Measurements from ENCODE around the gene PTH2.
"Not testable (repeated sequence)": the region's sequence is repeated elsewhere in the genome, so short reads cannot be mapped to it uniquely, and the experiment has no call there.

The PTH2 gene

GRCh38 chr19:49450405-49450804, 27.2 kb upstream of the PTH2 start:
- FAIRE-seq (no peak), DNase-seq (ENCODE audit: extremely low spot score, insufficient read length, low read depth) (no peak)

DNA sequence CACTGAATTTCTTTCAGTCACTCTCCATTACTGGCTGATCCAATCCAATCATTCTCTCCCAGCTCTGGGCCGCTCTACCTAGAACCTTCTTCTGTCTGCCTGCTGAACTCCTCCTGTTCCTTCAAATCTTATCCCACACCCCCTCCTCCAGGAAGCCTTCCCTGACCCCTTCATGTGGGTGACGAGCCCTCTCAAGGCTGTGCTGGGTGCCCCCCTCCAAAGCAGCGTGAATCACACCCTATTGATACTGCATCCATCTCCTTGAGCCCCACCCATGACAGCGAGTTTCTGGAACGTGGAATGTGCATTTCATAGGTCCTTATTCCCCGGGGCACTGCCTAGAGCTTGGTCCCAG, 25.2 kb upstream of the PTH2 start:
- FAIRE-seq, result no peak

GRCh38 chr19:49447485-49448431, 24.5 kb upstream of the PTH2 start:
- no peak for DNase-seq (ENCODE audit: extremely low spot score, insufficient read length, low read depth)

More for the DNA sequence above, 25.2 kb upstream of the PTH2 start:
- no peak for DNase-seq (ENCODE audit: extremely low spot score, insufficient read length, low read depth)

DNA sequence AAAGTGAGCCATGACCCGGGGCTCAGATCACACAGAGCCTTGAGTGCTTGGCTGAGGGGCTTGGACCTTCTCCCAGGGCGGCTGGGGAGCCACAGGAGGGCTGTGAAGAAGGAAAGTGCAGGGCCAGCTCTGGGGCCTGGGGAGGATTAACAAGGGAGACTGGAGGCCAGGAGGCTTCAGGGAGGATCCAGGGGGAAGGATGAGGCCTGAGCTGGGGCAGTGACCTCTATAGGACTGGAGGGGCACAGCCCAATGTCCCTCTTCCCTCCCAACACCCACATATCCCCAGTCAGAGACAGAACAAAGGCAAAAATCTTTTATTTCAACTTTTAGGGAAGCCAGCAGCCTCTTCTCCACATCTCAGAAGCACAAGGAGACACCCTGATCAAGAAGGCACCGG, 22.8 kb upstream of the PTH2 start:
- FAIRE-seq (no peak), DNase-seq (ENCODE audit: extremely low spot score, insufficient read length, low read depth) (no peak)

More at GRCh38 chr19:49447485-49448431, 24.5 kb upstream of the PTH2 start:
- FAIRE-seq, result no peak

DNA sequence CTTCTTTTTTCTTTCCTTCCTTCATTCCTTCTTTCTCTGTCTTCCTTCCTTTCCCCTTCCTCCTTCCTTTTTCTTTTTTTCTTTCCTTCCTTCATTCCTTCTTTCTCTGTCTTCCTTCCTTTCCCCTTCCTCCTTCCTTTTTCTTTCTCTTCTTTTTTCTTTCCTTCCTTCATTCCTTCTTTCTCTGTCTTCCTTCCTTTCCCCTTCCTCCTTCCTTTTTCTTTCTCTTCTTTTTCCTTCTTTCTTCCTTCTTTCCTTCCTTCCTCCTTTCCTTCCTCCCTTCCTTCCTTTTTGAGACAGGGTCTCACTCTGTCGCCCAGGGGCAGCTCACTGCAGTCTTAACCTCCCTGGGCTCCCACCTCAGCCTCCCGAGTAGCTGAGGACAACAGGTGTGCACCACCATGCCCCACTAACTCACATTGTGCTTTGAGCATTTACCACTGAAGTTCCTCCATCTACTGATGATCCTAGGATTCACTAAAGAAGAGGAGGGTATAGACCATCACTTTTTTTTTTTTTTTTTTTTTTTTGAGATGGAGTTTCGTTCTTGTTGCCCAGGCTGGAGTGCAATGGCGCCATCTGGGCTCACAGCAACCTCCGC, 21.0 kb upstream of the PTH2 start:
- not testable (repeated sequence) for DNase-seq (ENCODE audit: extremely low spot score, insufficient read length, low read depth); FAIRE-seq

GRCh38 chr19:49443366-49444099, 20.3 kb upstream of the PTH2 start:
- DNase-seq (ENCODE audit: extremely low spot score, insufficient read length, low read depth) (peak; percentile 87), FAIRE-seq (peak; percentile 98)

DNA sequence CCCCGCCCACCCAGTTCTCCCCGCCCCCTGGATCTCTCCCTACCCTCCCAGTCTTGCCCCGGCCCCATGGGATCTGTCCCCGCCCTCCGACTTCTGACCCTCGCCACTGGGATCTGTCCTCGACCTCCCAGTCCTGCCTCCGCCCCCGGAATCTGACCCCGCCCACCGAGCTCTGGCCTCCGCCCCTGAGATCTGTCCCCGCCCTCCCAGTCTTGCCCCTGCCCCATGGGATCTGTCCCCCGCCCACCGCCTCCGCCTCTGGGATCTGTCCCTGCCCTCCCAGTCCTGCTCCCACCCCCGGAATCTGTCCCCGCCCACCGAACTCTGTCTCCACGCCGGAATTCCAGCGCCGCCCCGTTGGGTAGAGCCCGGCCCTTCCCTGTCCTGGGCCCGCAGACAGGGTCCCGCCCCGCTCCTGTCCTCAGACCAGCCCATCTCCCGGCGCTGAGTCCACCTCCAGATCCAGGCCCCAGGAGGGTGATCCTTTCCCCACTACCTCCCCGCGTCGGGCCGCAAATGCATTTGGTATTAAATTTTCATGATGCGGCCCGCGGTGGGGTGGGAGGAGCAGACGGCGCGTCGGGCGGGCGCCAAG, 19.6 kb upstream of the PTH2 start:
- DNase-seq (ENCODE audit: extremely low spot score, insufficient read length, low read depth) (no peak), FAIRE-seq (peak; percentile 83)

- DNase-seq (ENCODE audit: extremely low spot score, insufficient read length, low read depth) (no peak), FAIRE-seq (no peak)
Measured at GRCh38 chr19:49442354-49442753, 19.1 kb upstream of the PTH2 start.

- no peak for DNase-seq (ENCODE audit: extremely low spot score, insufficient read length, low read depth)
- no peak for FAIRE-seq
Measured at GRCh38 chr19:49441960-49442350, 18.7 kb upstream of the PTH2 start.

- FAIRE-seq (no peak), DNase-seq (ENCODE audit: extremely low spot score, insufficient read length, low read depth) (no peak)
Measured at GRCh38 chr19:49441210-49441959, 18.1 kb upstream of the PTH2 start, which contains the start of gene SLC17A7. Gene SLC17A7, minus strand, starts transcription at chr19:49441527. Its CDS starts 148 bp downstream, at chr19:49441379.

DNA sequence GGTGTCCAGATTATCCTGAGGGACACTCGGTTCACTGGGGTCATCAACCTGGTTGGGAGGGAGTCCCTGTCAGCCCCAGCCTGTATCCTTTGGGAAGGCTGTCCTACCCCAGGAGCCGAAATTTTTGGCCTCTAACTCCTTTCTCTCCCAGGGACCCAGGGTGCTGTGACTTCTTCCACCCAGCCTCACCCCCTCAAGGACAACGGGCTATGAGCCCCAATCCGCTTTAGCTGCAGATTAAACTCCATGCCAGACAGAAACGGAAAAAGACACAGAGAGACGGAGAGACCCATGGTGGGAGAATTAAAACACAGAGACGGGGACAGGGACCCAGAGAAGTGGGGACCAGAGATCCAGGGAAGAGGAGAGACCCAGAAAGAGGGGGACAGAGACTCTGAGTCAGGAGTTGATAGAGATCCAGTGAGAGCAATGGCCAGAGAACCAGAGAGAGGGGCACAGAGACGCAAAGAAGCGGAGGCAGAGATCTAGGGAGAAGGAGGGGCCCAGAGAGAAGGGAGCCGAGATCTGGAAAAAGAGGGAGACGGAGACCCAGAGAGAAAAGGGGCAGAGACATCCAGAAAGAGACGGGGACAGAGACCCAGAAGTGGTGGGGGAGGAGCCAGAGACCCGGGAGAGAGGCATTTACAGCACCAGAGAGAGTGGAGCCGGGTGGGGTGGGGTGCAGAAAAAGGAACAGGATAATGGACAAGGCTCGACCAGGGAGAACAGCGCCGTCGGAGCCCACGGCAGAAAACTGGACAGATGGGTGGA, 17.4 kb upstream of the PTH2 start:
- no peak for FAIRE-seq
- DNase-seq (ENCODE audit: extremely low spot score, insufficient read length, low read depth), result no peak

GRCh38 chr19:49439836-49440235, 16.6 kb upstream of the PTH2 start:
- no peak for FAIRE-seq
- DNase-seq (ENCODE audit: extremely low spot score, insufficient read length, low read depth), result no peak

GRCh38 chr19:49438261-49438660, 15.0 kb upstream of the PTH2 start:
- no peak for FAIRE-seq
- no peak for DNase-seq (ENCODE audit: extremely low spot score, insufficient read length, low read depth)

DNA sequence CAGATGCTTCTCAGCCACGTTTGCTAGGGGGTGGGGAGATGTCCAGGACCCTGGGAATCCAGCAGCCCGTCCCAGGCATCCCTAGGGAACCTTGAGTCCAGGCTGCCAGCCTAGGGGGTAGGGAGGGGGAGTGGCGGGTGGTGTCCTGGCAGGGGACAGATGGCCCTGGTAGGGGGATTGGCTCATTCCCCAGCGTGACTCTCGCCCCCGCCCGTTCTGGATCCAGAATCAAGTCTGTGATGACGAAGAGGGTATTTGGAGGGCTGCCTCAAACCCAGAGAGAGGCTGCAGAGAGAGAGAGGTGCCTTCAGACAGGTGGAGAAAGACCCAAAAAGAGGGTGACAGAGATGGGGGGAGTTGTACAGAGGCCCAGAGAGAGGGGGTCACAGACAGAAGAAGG, 14.0 kb upstream of the PTH2 start:
- no peak for FAIRE-seq
- DNase-seq (ENCODE audit: extremely low spot score, insufficient read length, low read depth), result no peak

DNA sequence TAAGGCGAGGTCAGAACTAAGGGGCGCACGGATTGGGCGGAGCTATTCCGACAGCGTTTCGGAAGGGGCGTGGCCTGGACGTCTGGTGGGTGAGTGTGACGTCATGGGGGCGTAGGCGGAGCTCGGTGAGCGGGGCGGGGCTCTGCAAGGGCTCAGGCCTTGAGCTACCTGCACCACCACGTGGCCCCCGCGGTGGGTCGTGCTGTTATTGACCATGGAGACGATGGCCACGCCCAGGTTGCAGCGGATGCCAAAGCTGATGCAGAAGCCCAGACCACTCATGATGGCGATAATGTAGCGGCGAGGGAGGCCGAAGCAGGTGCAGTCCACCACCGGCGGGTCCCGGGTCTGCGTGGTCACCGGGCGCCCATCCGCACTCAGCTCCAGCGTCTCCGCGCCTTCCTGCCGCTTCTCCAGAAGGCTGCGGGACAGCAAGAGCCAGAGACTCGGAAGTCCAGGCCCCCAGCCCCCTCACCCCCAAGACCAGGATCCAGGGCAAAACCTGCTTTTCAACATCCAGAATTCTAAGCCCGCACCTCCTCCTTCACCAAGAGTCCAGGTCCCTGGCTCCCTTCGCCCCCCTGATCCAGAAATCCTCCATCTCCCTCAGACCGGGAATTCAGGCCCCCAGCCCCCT, 13.3 kb upstream of the PTH2 start:
- FAIRE-seq (no peak), DNase-seq (ENCODE audit: extremely low spot score, insufficient read length, low read depth) (no peak)

DNA sequence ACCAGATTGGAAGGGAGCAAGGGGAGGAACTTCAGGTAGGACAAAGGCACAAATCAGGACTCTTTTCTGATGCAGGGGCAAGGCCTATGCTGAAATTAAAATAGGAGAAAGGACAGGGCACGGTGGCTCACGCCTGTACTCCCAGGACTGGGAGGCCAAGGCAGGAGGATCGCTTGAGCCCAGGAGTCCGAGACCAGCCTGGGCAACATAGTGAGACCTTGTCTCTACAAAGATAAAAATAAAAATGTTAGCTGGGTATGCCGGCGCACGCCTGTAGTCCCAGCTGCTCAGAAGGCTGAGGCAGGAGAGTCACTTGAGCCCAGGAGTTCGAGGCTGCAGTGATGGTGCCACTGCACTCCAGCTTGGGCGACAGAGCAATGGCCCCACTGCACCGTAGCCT, 12.4 kb upstream of the PTH2 start:
- FAIRE-seq, result no peak

DNA sequence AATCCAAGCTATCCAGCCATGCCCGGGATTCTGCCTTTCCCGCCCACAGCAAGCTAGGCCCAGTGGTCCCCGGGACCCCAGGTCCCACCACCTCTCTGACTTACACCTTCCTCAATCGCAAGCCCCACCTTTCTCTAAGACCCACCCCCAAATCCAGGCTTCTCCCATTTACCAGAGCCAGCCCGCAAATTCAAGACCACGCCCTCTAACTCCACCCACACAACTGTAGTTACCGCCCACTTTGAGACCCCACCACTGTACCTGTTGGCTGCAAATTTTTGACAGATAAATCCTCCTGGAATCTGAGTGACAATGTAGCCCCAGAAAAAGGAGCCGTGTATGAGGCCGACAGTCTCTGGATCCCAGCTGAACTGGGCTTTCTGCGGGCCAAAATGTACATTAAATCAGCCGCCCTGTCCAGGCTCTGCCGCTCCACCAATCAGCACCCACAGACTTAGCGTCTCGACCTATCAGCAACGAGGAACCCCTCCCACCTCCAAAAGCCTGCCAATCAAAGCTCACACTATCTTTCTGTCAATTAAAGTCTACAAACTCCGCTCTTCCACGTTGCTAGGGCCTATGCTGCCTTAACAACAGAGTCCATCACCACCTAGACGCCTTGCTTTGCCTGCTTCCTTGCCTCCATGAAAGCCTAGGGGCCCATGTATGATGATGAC, 11.8 kb upstream of the PTH2 start:
- DNase-seq (ENCODE audit: extremely low spot score, insufficient read length, low read depth) (no peak), FAIRE-seq (no peak)

More for the DNA sequence above, 12.4 kb upstream of the PTH2 start:
- DNase-seq (ENCODE audit: extremely low spot score, insufficient read length, low read depth), result no peak

Measured in GM18507 (cell line).